HFFc6 (cell line): ENCODE measurements around the gene HDGFL2. TPM values are rescaled to one million over a fixed set of nuclear protein-coding genes. Genes with fewer than 3 reads are reported as not detected.
A peak's percentile ranks its signal among the peaks of the same experiment; 100 is the strongest.

ENCODE experiments used
- DNase-seq: peaks from one replicate; pipeline ENCODE4 v3.0.0-alpha.2; 2018
- H3K27ac Mint-ChIP-seq: 2 replicates; pipeline ENCODE4 v1.8.0; 2020; ENCODE audit warnings: mild to moderate bottlenecking, mixed read lengths
- H3K27me3 Mint-ChIP-seq: 2 replicates; pipeline ENCODE4 v1.8.0; 2021; ENCODE audit warnings: mild to moderate bottlenecking, moderate library complexity, mixed read lengths; ENCODE audit not compliant: insufficient read depth
- H3K36me3 Mint-ChIP-seq: 2 replicates; pipeline ENCODE4 v1.8.0; 2021; ENCODE audit warnings: low read depth, mixed read lengths
- H3K4me1 Mint-ChIP-seq: 2 replicates; pipeline ENCODE4 v1.8.0; 2020; ENCODE audit warnings: low read depth, mixed read lengths
- H3K4me3 Mint-ChIP-seq: 2 replicates; pipeline ENCODE4 v1.8.0; 2020; ENCODE audit warnings: mild to moderate bottlenecking, moderate library complexity, mixed read lengths
- H3K9me3 Mint-ChIP-seq: 2 replicates; pipeline ENCODE4 v1.8.0; 2020; ENCODE audit warnings: mild to moderate bottlenecking, mixed read lengths
- total RNA-seq, 6 experiments: library from RNA; stranded (reverse); fragmentation: NEBNext Ultra II Directional; extraction: Animal tissue kit (Norgen Biotek cat#: 25700); gene quantifications; 2 replicates in 1 of 6; 3 replicates in 5 of 6; pipeline ENCODE4 v1.2.3, GENCODE V29; 2021
- TF ChIP-seq, protein P1 (sequence below): fragments of 200-600 bp; sonication (generic); IDR thresholded peaks from 2 replicates; pipeline ENCODE4 v1.5.0; 2021; ENCODE audit warnings: antibody characterized with exemption, mild to moderate bottlenecking

HDGFL2 gene
- total RNA-seq, 6 experiments from 2014 or later = 68.0 to 79.6 (median 74.2) TPM

DNA sequence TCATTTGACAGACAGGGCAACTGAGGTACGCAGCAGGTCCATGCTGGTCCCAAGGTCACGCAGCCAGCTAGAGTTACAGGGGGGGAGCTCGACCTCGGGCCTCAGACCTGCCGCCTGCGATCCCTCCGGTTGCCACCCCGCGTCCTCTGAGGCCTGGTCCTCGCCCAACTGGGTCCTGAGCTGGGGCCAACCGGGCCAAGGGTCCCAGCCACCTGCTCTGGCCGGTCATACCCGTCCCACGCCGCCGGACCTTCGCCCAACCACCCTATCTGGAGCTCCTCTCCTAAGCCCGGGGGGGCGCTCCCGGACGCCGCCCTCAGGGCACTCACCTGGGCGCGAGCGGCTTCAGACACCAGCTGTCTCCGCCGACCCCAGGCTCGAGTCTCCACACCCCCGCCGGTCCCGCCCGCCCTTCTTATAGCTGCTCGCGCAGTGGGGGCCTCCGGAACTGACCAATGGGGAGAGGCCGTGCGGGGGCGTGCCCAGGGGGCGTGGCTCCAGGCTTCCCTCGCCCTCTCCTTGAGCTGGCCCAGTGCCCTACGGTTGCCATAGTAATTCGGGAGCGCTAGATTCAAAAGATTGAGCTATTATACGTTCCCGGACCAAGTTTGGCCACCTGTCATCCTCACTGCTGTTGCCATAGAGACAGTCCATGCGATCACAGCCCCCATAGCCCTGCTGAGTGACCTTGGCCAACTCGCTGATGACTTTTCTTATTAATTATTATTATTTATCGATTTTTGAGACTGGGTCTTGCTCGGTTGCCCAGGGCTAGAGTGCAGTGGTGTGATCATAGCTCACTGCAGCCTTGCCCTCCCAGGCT lies 63.0 kb downstream of the HDGFL2 start, which contains the start of gene PLIN5:
Gene PLIN5, minus strand, starts transcription at position 389 of the 823 bp plus-strand sequence. CDS start 1,150 bp downstream, outside the sequence.
- Mint-ChIP-seq H3K4me1 (no peaks in the 10 kb centered on the region), H3K36me3 (no peaks in the 10 kb centered on the region), H3K9me3 (no peaks in the 10 kb centered on the region), H3K27ac (no peak within 1 kb of the TSS), H3K4me3 (no peak within 1 kb of the TSS), H3K27me3 (peaks cover 32% of the 10 kb centered on the region)
- DNase-seq = peak; percentile 15
- TF ChIP-seq, protein P1, sequence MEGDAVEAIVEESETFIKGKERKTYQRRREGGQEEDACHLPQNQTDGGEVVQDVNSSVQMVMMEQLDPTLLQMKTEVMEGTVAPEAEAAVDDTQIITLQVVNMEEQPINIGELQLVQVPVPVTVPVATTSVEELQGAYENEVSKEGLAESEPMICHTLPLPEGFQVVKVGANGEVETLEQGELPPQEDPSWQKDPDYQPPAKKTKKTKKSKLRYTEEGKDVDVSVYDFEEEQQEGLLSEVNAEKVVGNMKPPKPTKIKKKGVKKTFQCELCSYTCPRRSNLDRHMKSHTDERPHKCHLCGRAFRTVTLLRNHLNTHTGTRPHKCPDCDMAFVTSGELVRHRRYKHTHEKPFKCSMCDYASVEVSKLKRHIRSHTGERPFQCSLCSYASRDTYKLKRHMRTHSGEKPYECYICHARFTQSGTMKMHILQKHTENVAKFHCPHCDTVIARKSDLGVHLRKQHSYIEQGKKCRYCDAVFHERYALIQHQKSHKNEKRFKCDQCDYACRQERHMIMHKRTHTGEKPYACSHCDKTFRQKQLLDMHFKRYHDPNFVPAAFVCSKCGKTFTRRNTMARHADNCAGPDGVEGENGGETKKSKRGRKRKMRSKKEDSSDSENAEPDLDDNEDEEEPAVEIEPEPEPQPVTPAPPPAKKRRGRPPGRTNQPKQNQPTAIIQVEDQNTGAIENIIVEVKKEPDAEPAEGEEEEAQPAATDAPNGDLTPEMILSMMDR = no peak

DNA sequence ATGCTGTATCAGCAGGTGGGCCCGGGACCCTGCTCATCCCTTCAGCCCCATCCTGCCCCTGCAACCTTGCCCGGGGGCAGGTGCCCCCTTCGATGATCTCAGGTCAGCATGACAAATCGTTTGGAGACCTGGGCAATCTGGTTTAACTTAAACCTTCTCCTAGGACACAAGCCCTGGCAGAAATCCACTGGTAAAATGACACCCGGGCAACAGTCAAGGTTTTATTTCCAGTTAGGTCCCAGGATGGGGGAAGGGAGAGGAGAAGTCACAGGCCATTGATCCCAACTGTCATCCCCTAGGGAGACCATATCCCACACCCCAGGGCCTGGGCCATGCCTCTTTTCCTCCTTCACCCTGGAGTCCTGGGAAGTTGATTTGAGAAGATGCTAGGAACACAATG lies 64.7 kb downstream of the HDGFL2 start:
- no peaks in the 10 kb centered on the region; the same call in 1 of the 2 replicates for H3K36me3 Mint-ChIP-seq
- no peak overlapping the region for H3K4me3 Mint-ChIP-seq
- DNase-seq = no peak
- no peak overlapping the region for H3K27ac Mint-ChIP-seq
- H3K4me1 Mint-ChIP-seq = no peaks in the 10 kb centered on the region
- H3K9me3 Mint-ChIP-seq = no peaks in the 10 kb centered on the region
- H3K27me3 Mint-ChIP-seq = peaks cover 33% of the 10 kb centered on the region
- TF ChIP-seq, protein P1 = no peak

DNA sequence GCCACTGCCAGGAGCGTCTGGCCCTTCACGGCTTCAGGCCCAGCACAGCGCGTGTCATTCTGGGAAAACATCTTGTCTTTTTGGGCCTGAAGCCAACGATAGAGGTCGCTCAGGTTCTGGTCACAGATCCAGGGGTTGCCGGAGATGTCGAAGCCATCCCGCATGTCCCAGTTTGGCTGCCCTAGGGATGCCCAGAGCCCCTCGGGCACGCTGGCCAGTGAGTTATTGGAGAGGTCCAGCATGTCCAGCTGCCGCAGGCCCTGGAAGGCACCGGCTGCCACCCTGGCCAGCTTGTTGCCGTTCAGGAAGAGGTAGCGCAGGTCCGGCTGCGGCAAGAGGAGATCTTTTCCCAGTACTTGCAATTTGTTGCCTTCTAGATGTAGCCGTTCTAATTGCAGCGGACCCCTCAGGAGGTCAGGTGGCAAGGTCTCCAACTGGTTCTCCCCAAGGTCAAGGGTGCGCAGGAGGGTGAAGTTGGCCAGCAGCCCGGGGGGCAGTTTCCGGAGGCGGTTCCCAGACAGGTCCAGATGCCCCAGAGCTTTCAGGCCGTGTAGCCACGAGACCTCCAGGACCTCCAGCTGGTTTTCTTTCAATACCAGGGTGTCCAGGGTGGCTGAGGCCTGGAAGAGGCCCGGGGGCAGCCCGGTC lies 66.0 kb downstream of the HDGFL2 start:
- H3K9me3 Mint-ChIP-seq = no peaks in the 10 kb centered on the region
- no peak overlapping the region for H3K4me3 Mint-ChIP-seq
- H3K27ac Mint-ChIP-seq = no peak overlapping the region
- H3K36me3 Mint-ChIP-seq = no peaks in the 10 kb centered on the region; the same call in 1 of the 2 replicates
- H3K27me3 Mint-ChIP-seq = peaks cover 33% of the 10 kb centered on the region
- no peaks in the 10 kb centered on the region for H3K4me1 Mint-ChIP-seq
- DNase-seq = no peak
- TF ChIP-seq, protein P1 = no peak

DNA sequence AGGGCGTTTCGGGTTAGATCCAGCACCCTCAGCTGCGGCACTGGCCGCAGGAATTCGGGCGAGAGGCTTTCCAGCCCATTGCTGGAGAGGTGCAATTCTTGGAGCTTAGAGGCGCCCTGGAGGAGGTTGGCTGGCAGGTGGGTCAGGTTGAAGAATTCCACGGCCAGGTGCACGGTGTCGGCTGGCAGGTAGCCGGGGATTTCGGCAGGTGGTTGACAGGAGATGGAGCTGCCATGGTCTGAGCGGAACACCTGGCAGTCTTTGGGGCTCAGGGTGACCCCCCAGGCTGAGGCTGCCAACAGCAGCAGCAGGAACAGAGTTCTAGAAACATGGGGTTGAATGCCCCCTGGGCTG lies 66.5 kb downstream of the HDGFL2 start:
- Mint-ChIP-seq H3K9me3 (no peaks in the 10 kb centered on the region), H3K27ac (no peak overlapping the region), H3K27me3 (peaks cover 33% of the 10 kb centered on the region), H3K36me3 (no peaks in the 10 kb centered on the region; the same call in 1 of the 2 replicates), H3K4me1 (no peaks in the 10 kb centered on the region), H3K4me3 (no peak overlapping the region)
- no peak for DNase-seq
- TF ChIP-seq, protein P1 = no peak

DNA sequence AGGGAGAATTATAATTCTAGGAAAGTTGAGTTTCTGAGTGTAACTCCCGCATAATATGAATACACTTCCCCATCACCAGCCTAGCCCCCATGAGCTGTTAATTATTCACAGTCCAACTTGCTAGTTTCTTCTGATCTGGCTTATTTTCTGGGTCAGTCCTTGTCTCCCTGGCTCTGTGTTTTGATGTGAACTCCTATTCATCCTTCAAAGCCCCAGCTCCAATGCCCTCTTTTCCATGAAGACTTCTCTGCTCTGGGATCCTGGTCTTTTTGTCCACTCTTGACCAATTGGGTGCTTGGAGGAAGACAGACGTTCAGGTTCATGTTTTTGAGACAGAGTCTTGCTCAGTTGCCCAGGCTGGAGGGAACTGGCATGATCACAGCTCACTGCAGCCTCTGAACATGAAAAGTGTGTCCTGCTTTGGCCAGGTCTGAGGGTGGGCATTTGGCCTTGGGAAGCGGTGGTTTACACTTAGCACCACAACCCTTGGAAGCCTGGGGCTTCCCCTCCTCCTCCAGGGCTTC lies 67.1 kb downstream of the HDGFL2 start:
- H3K9me3 Mint-ChIP-seq = no peaks in the 10 kb centered on the region
- no peaks in the 10 kb centered on the region; the same call in 1 of the 2 replicates for H3K36me3 Mint-ChIP-seq
- peaks cover 29% of the 10 kb centered on the region for H3K27me3 Mint-ChIP-seq
- no peak overlapping the region for H3K4me3 Mint-ChIP-seq
- no peak overlapping the region for H3K27ac Mint-ChIP-seq
- TF ChIP-seq, protein P1 = no peak
- H3K4me1 Mint-ChIP-seq = no peaks in the 10 kb centered on the region
- DNase-seq = no peak
